Calu3 (cell line): ENCODE data around the gene LAMB4. TPM values are rescaled to one million over a fixed set of nuclear protein-coding genes. Genes with fewer than 3 reads are reported as not detected.

Source experiments
- BruUV-seq: library from RNA; stranded (reverse); fragments of 400-500 nt; replicated peaks from 2 replicates; lab custom pipeline; 2021; lab: Mats Ljungman, UMichigan
- CTCF ChIA-PET: fragments of 300-600 bp; sonication (Branson Sonifier 250); formaldehyde crosslinking; loops from one replicate; lab custom pipeline; 2022; ENCODE audit warnings: antibody characterized with exemption; lab: Charles Lee
- DNase-seq: peaks from one replicate; pipeline ENCODE4 v3.0.0; 2022
- H3K27ac Mint-ChIP-seq: one replicate; pipeline ENCODE4 v1.8.0; 2022; ENCODE audit warnings: mixed read lengths; ENCODE audit not compliant: unreplicated experiment
- H3K27me3 Mint-ChIP-seq: one replicate; pipeline ENCODE4 v1.8.0; 2022; ENCODE audit warnings: mixed read lengths; ENCODE audit not compliant: unreplicated experiment
- H3K36me3 Mint-ChIP-seq: one replicate; pipeline ENCODE4 v1.8.0; 2022; ENCODE audit warnings: mild to moderate bottlenecking, moderate library complexity, mixed read lengths; ENCODE audit not compliant: insufficient read depth, unreplicated experiment
- H3K4me1 Mint-ChIP-seq: one replicate; pipeline ENCODE4 v1.8.0; 2022; ENCODE audit warnings: mild to moderate bottlenecking, low read depth, mixed read lengths; ENCODE audit not compliant: unreplicated experiment
- H3K4me3 Mint-ChIP-seq: one replicate; pipeline ENCODE4 v1.8.0; 2022; ENCODE audit warnings: mild to moderate bottlenecking, low read depth, moderate library complexity, mixed read lengths; ENCODE audit not compliant: unreplicated experiment
- H3K9me3 Mint-ChIP-seq: one replicate; pipeline ENCODE4 v1.8.0; 2022; ENCODE audit warnings: low read depth, mixed read lengths; ENCODE audit not compliant: unreplicated experiment
- intact Hi-C: fragments of 100-400 bp; cut with micrococcal nuclease; formaldehyde crosslinking; loops from one replicate; pipeline ENCODE4 v1.10.0; 2022; ENCODE audit not compliant: unreplicated experiment
- total RNA-seq: library from RNA; stranded (reverse); gene quantifications from 2 replicates; pipeline ENCODE4 v1.2.3, GENCODE V29; 2022
- TF ChIP-seq, protein P1 (sequence below): fragments of 200-600 bp; IDR thresholded peaks from one replicate; pipeline ENCODE4 v1.8.0; 2022; ENCODE audit warnings: antibody characterized with exemption; ENCODE audit not compliant: unreplicated experiment

Gene LAMB4
- total RNA-seq, 1 experiment from 2014 or later: not detected

GRCh38 chr7:108156897-108157605 is 26.9 kb upstream of the LAMB4 start:
- intact Hi-C loops: no loop called here
- Mint-ChIP-seq H3K27me3 (no peaks in the 10 kb centered on the region), H3K4me3 (no peak overlapping the region), H3K9me3 (no peaks in the 10 kb centered on the region), H3K4me1 (no peaks in the 10 kb centered on the region), H3K27ac (no peak overlapping the region), H3K36me3 (no peaks in the 10 kb centered on the region)
- no peak for DNase-seq
- no TSS peak for BruUV-seq
- TF ChIP-seq, protein P1, sequence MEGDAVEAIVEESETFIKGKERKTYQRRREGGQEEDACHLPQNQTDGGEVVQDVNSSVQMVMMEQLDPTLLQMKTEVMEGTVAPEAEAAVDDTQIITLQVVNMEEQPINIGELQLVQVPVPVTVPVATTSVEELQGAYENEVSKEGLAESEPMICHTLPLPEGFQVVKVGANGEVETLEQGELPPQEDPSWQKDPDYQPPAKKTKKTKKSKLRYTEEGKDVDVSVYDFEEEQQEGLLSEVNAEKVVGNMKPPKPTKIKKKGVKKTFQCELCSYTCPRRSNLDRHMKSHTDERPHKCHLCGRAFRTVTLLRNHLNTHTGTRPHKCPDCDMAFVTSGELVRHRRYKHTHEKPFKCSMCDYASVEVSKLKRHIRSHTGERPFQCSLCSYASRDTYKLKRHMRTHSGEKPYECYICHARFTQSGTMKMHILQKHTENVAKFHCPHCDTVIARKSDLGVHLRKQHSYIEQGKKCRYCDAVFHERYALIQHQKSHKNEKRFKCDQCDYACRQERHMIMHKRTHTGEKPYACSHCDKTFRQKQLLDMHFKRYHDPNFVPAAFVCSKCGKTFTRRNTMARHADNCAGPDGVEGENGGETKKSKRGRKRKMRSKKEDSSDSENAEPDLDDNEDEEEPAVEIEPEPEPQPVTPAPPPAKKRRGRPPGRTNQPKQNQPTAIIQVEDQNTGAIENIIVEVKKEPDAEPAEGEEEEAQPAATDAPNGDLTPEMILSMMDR: no peak
- CTCF ChIA-PET: interaction anchor here (0.6 kb wide), 1 partner anchor 890 kb away, joined by 3 read pairs; no protein-coding TSS in a partner anchor

GRCh38 chr7:108152198-108152597 is 22.0 kb upstream of the LAMB4 start:
- CTCF ChIA-PET: no interaction called here
- H3K4me3 Mint-ChIP-seq: no peak overlapping the region

GRCh38 chr7:108149908-108150307 is 19.7 kb upstream of the LAMB4 start:
- Mint-ChIP-seq H3K27me3 (no peaks in the 10 kb centered on the region), H3K4me3 (no peak overlapping the region), H3K4me1 (peaks cover 9% of the 10 kb centered on the region), H3K27ac (no peak overlapping the region), H3K36me3 (no peaks in the 10 kb centered on the region), H3K9me3 (no peaks in the 10 kb centered on the region)
- intact Hi-C loops: loop anchor here (5.0 kb wide), 1 partner anchor 198 kb away; no protein-coding TSS in a partner anchor
- BruUV-seq: no TSS peak
- TF ChIP-seq, protein P1: no peak
- CTCF ChIA-PET: no interaction called here
- no peak for DNase-seq

More at GRCh38 chr7:108152198-108152597, 22.0 kb upstream of the LAMB4 start:
- Mint-ChIP-seq H3K27me3 (no peaks in the 10 kb centered on the region), H3K36me3 (no peaks in the 10 kb centered on the region), H3K27ac (no peak overlapping the region), H3K9me3 (no peaks in the 10 kb centered on the region), H3K4me1 (peaks cover 9% of the 10 kb centered on the region)
- DNase-seq: no peak
- intact Hi-C loops: no loop called here
- TF ChIP-seq, protein P1: no peak
- no TSS peak for BruUV-seq

DNA sequence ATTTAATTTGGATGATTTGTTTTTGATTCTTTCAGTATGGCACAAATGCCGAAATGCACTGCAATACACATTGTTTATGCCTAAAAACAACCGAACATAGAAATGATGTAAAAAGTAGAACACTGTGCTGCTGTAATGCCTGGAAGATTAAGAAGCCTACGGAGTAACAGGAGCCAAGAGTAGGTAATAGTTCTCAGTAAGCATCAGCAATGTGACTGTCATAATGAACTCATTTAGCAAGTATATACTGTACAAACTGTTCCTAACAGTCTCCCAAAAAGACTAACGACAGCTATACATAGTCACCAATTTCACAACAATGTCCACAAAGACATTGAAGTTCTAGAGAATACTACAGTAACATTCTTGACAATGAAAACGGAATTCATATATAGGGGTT is 19.0 kb upstream of the LAMB4 start:
- peaks cover 9% of the 10 kb centered on the region for H3K4me1 Mint-ChIP-seq
- H3K9me3 Mint-ChIP-seq: no peaks in the 10 kb centered on the region
- H3K27ac Mint-ChIP-seq: no peak overlapping the region
- intact Hi-C loops: loop anchor here (5.0 kb wide), 1 partner anchor 197 kb away; no protein-coding TSS in a partner anchor
- H3K27me3 Mint-ChIP-seq: no peaks in the 10 kb centered on the region
- CTCF ChIA-PET: no interaction called here
- no TSS peak for BruUV-seq
- H3K36me3 Mint-ChIP-seq: no peaks in the 10 kb centered on the region
- no peak overlapping the region for H3K4me3 Mint-ChIP-seq
- TF ChIP-seq, protein P1: no peak
- DNase-seq: no peak
